HepG2 (cell line): ENCODE data around the gene TEKT1. TPM values are rescaled to one million over a fixed set of nuclear protein-coding genes. Genes with fewer than 3 reads are reported as not detected.

ENCODE experiments used
- CHD2 ChIP-seq: IDR thresholded peaks from 2 replicates; pipeline ENCODE4 v1.6.1; 2011; ENCODE audit warnings: low read depth, low read length, improper control_type of control experiment
- GFI1 ChIP-seq: sonication (generic); formaldehyde crosslinking; IDR thresholded peaks from 2 replicates; pipeline ENCODE4 v1.5.0; 2020; ENCODE audit warnings: missing genetic modification reagents, mild to moderate bottlenecking, borderline replicate concordance
- HNRNPUL1 ChIP-seq: fragments of 200-400 bp; formaldehyde crosslinking; IDR thresholded peaks from 2 replicates; pipeline ENCODE4 v1.6.1; 2017; ENCODE audit warnings: low read depth, mild to moderate bottlenecking, low read length, moderate library complexity
- PRPF4 ChIP-seq: fragments of 200-400 bp; formaldehyde crosslinking; IDR thresholded peaks from 2 replicates; pipeline ENCODE4 v1.6.1; 2016; ENCODE audit warnings: low read length, low read depth; ENCODE audit not compliant: poor library complexity, severe bottlenecking
- RFXANK ChIP-seq: IDR thresholded peaks from 2 replicates; pipeline ENCODE4 v1.6.1; 2016
- TMF1 ChIP-seq: sonication (generic); formaldehyde crosslinking; IDR thresholded peaks from 2 replicates; pipeline ENCODE4 v1.8.1; 2022; ENCODE audit warnings: low read depth, missing genetic modification reagents
- ZNF10 ChIP-seq: sonication (generic); formaldehyde crosslinking; IDR thresholded peaks from 2 replicates; pipeline ENCODE4 v1.4.0; 2020; ENCODE audit warnings: mild to moderate bottlenecking, low read depth, missing genetic modification reagents, borderline replicate concordance
- ZNF230 ChIP-seq: sonication (generic); formaldehyde crosslinking; IDR thresholded peaks from 2 replicates; pipeline ENCODE4 v1.4.0; 2020; ENCODE audit warnings: mild to moderate bottlenecking, missing genetic modification reagents
- ZNF441 ChIP-seq: sonication (generic); formaldehyde crosslinking; IDR thresholded peaks from 2 replicates; pipeline ENCODE4 v1.7.0; 2021; ENCODE audit warnings: missing genetic modification reagents, borderline replicate concordance
- ZNF543 ChIP-seq: sonication (generic); formaldehyde crosslinking; IDR thresholded peaks from 2 replicates; pipeline ENCODE4 v1.4.0; 2020; ENCODE audit warnings: mild to moderate bottlenecking, missing genetic modification reagents
- ZNF883 ChIP-seq: sonication (generic); formaldehyde crosslinking; IDR thresholded peaks from 2 replicates; pipeline ENCODE4 v1.5.1; 2020; ENCODE audit warnings: mild to moderate bottlenecking, missing genetic modification reagents; ENCODE audit errors: not compliant biosample characterization
- polyA plus RNA-seq, 8 experiments: library from polyadenylated mRNA; depleted of rRNA in 3 of 8; stranded (reverse) in 7 of 8; unstranded in 1 of 8; fragments of >200 nt; fragmentation: Illumina TruSeq in 4 of 8; extraction: Trizol in 4 of 8; gene quantifications; 2 replicates each; pipeline versions ENCODE4 v1.2.1 to v1.2.3, GENCODE V29; 2011 to 2016; ENCODE audit warnings: low read depth in 4 of 8, missing spikeins in 1 of 8, mixed read lengths in 1 of 8; ENCODE audit not compliant: insufficient read depth in 1 of 8
- total RNA-seq, 5 experiments: library from RNA; depleted of rRNA; stranded (reverse); fragments of >200 nt; fragmentation: Illumina TruSeq; extraction: Trizol; gene quantifications; 2 replicates each; pipeline ENCODE4 v1.2.3, GENCODE V29; 2016; ENCODE audit warnings: low read depth in 1 of 5
- TF ChIP-seq, protein P1 (sequence below): sonication (generic); formaldehyde crosslinking; IDR thresholded peaks from 2 replicates; pipeline ENCODE4 v1.5.0; 2020; ENCODE audit warnings: mild to moderate bottlenecking, missing genetic modification reagents, borderline replicate concordance
- TF ChIP-seq, protein P2 (sequence below): IDR thresholded peaks from 2 replicates; pipeline ENCODE4 v1.6.1; 2012; ENCODE audit warnings: low read length, improper control_type of control experiment
- TF ChIP-seq, protein P3 (sequence below): sonication (generic); formaldehyde crosslinking; IDR thresholded peaks from 2 replicates; pipeline ENCODE4 v1.4.0; 2020; ENCODE audit warnings: missing genetic modification reagents; ENCODE audit errors: not compliant biosample characterization

Gene TEKT1
- total and polyA plus RNA-seq, 2 of the 13 experiments (the other 11 are each of a cell fraction or from before 2014, with no cell fraction given), result not detected

- no peak for TF ChIP-seq HNRNPUL1
- TF ChIP-seq, protein P1, sequence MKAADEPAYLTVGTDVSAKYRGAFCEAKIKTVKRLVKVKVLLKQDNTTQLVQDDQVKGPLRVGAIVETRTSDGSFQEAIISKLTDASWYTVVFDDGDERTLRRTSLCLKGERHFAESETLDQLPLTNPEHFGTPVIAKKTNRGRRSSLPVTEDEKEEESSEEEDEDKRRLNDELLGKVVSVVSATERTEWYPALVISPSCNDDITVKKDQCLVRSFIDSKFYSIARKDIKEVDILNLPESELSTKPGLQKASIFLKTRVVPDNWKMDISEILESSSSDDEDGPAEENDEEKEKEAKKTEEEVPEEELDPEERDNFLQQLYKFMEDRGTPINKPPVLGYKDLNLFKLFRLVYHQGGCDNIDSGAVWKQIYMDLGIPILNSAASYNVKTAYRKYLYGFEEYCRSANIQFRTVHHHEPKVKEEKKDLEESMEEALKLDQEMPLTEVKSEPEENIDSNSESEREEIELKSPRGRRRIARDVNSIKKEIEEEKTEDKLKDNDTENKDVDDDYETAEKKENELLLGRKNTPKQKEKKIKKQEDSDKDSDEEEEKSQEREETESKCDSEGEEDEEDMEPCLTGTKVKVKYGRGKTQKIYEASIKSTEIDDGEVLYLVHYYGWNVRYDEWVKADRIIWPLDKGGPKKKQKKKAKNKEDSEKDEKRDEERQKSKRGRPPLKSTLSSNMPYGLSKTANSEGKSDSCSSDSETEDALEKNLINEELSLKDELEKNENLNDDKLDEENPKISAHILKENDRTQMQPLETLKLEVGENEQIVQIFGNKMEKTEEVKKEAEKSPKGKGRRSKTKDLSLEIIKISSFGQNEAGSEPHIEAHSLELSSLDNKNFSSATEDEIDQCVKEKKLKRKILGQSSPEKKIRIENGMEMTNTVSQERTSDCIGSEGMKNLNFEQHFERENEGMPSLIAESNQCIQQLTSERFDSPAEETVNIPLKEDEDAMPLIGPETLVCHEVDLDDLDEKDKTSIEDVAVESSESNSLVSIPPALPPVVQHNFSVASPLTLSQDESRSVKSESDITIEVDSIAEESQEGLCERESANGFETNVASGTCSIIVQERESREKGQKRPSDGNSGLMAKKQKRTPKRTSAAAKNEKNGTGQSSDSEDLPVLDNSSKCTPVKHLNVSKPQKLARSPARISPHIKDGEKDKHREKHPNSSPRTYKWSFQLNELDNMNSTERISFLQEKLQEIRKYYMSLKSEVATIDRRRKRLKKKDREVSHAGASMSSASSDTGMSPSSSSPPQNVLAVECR, result peak; percentile 89; the same call in 1 of the 2 replicates
- no peak for TF ChIP-seq ZNF543
- TF ChIP-seq ZNF441, result peak; percentile 92
- no peak for TF ChIP-seq ZNF230 (CRISPR knock-in tag)
- peak; percentile 99 for TF ChIP-seq RFXANK
- no peak for TF ChIP-seq CHD2
- no peak for TF ChIP-seq ZNF10 (CRISPR knock-in tag)
- TF ChIP-seq ZNF883, result no peak
- TF ChIP-seq TMF1 (CRISPR knock-in tag), result no peak
- TF ChIP-seq, protein P2, sequence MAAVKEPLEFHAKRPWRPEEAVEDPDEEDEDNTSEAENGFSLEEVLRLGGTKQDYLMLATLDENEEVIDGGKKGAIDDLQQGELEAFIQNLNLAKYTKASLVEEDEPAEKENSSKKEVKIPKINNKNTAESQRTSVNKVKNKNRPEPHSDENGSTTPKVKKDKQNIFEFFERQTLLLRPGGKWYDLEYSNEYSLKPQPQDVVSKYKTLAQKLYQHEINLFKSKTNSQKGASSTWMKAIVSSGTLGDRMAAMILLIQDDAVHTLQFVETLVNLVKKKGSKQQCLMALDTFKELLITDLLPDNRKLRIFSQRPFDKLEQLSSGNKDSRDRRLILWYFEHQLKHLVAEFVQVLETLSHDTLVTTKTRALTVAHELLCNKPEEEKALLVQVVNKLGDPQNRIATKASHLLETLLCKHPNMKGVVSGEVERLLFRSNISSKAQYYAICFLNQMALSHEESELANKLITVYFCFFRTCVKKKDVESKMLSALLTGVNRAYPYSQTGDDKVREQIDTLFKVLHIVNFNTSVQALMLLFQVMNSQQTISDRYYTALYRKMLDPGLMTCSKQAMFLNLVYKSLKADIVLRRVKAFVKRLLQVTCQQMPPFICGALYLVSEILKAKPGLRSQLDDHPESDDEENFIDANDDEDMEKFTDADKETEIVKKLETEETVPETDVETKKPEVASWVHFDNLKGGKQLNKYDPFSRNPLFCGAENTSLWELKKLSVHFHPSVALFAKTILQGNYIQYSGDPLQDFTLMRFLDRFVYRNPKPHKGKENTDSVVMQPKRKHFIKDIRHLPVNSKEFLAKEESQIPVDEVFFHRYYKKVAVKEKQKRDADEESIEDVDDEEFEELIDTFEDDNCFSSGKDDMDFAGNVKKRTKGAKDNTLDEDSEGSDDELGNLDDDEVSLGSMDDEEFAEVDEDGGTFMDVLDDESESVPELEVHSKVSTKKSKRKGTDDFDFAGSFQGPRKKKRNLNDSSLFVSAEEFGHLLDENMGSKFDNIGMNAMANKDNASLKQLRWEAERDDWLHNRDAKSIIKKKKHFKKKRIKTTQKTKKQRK, result no peak
- no peak for TF ChIP-seq GFI1 (CRISPR knock-in tag)
- no peak for TF ChIP-seq PRPF4
- TF ChIP-seq, protein P3, sequence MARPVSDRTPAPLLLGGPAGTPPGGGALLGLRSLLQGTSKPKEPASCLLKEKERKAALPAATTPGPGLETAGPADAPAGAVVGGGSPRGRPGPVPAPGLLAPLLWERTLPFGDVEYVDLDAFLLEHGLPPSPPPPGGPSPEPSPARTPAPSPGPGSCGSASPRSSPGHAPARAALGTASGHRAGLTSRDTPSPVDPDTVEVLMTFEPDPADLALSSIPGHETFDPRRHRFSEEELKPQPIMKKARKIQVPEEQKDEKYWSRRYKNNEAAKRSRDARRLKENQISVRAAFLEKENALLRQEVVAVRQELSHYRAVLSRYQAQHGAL (CRISPR knock-in tag), result no peak
Measured at GRCh38 chr17:6831661-6832263, at the start of gene TEKT1 (continued).
